Activated CD8-positive, alpha-beta T cell treated with anti-CD3 and anti-CD28 coated beads for 36 hours (primary cell): ENCODE results near the gene HLA-DOA. TPM values are rescaled to one million over a fixed set of nuclear protein-coding genes. Genes with fewer than 3 reads are reported as not detected.

ENCODE experiments used
- ATAC-seq: fragments of 200-7000 bp; cut with Tn5 transposase; one replicate; pipeline ENCODE4 v1.10.0; 2021; ENCODE audit warnings: mild to moderate bottlenecking, moderate library complexity
- CTCF ChIA-PET: fragments of 350-600 bp; sonication (Branson Sonifier 250); formaldehyde crosslinking; loops from one replicate; lab custom pipeline; 2021; ENCODE audit warnings: antibody characterized with exemption; lab: Charles Lee
- POLR2A ChIA-PET: fragments of 350-600 bp; sonication (Branson Sonifier 250); formaldehyde crosslinking; loops from one replicate; lab custom pipeline; 2021; ENCODE audit warnings: antibody characterized with exemption; lab: Charles Lee
- DNase-seq: peaks from one replicate; pipeline ENCODE4 v3.0.0-alpha.2; 2020
- H3K27ac Mint-ChIP-seq: one replicate; pipeline ENCODE4 v1.8.0; 2021; ENCODE audit warnings: mild to moderate bottlenecking, mixed read lengths
- H3K27me3 Mint-ChIP-seq: one replicate; pipeline ENCODE4 v1.8.0; 2021; ENCODE audit warnings: mixed read lengths
- H3K36me3 Mint-ChIP-seq: one replicate; pipeline ENCODE4 v1.8.0; 2021; ENCODE audit warnings: low read depth, mixed read lengths
- H3K4me1 Mint-ChIP-seq: one replicate; pipeline ENCODE4 v1.8.0; 2021; ENCODE audit warnings: low read depth, mixed read lengths
- H3K4me3 Mint-ChIP-seq: one replicate; pipeline ENCODE4 v1.8.0; 2021; ENCODE audit warnings: mild to moderate bottlenecking, moderate library complexity, mixed read lengths
- H3K9me3 Mint-ChIP-seq: one replicate; pipeline ENCODE4 v1.8.0; 2021; ENCODE audit warnings: mixed read lengths
- CTCF ChIP-seq: fragments of 200-600 bp; IDR thresholded peaks from one replicate; pipeline ENCODE4 v1.8.0; 2022; ENCODE audit warnings: antibody characterized with exemption, mild to moderate bottlenecking
- intact Hi-C: fragments of 100-400 bp; cut with micrococcal nuclease; formaldehyde crosslinking; loops from one replicate; pipeline ENCODE4 v1.10.0; 2022
- total RNA-seq, 2 experiments: library from RNA; stranded (reverse); gene quantifications; one replicate each; pipeline ENCODE4 v1.2.3, GENCODE V29; 2021

The HLA-DOA gene
- total RNA-seq, 2 experiments from 2014 or later, result 6.4 to 8.1 TPM

- no peak for DNase-seq
- TF ChIP-seq CTCF, result no peak
- Mint-ChIP-seq H3K4me1 (peaks cover 29% of the 10 kb centered on the region), H3K27ac (no peak overlapping the region), H3K9me3 (no peaks in the 10 kb centered on the region), H3K4me3 (no peak overlapping the region), H3K36me3 (peaks cover 2% of the 10 kb centered on the region), H3K27me3 (peaks cover 4% of the 10 kb centered on the region)
- ChIA-PET POLR2A (no interaction called here), CTCF (interaction anchor here (0.9 to 1.3 kb wide), 2 partner anchors 20 to 91 kb away, joined by 3 read pairs; no protein-coding TSS in a partner anchor)
- no peak for ATAC-seq
- intact Hi-C loops, result loop anchor here (5.0 to 10.0 kb wide), 2 partner anchors 72 to 240 kb away; partner anchors contain the start of gene HLA-DPB1
Measured at GRCh38 chr6:33004940-33005339, 4.5 kb downstream of the HLA-DOA start.

- POLR2A ChIA-PET, result interaction anchor here (0.6 to 2.0 kb wide), 4 partner anchors 17 to 54 kb away, joined by 3 to 12 read pairs (median 4); no protein-coding TSS in a partner anchor
- no peaks in the 10 kb centered on the region for H3K36me3 Mint-ChIP-seq
- no peak for ATAC-seq
- H3K4me1 Mint-ChIP-seq, result peaks cover 7% of the 10 kb centered on the region
- peaks cover 9% of the 10 kb centered on the region for H3K27me3 Mint-ChIP-seq
- TF ChIP-seq CTCF, result no peak
- CTCF ChIA-PET, result interaction anchor here (1.1 to 5.5 kb wide), 5 partner anchors 13 to 125 kb away, joined by 4 to 31 read pairs (median 9); no protein-coding TSS in a partner anchor
- H3K4me3 Mint-ChIP-seq, result no peak overlapping the region
- no peak overlapping the region for H3K27ac Mint-ChIP-seq
- no peaks in the 10 kb centered on the region for H3K9me3 Mint-ChIP-seq
- intact Hi-C loops, result loop anchor here (5.0 to 10.0 kb wide), 2 partner anchors 76 to 243 kb away; partner anchors contain the start of gene HLA-DPB1
- DNase-seq, result no peak
Measured at GRCh38 chr6:33001685-33002084, 7.7 kb downstream of the HLA-DOA start.

- no peak overlapping the region for H3K4me3 Mint-ChIP-seq
- H3K9me3 Mint-ChIP-seq, result no peaks in the 10 kb centered on the region
- peak; percentile 70 for ATAC-seq
- DNase-seq, result peak; percentile 55
- H3K4me1 Mint-ChIP-seq, result peaks cover 6% of the 10 kb centered on the region
- no peaks in the 10 kb centered on the region for H3K36me3 Mint-ChIP-seq
- TF ChIP-seq CTCF, result peak; percentile 31
- POLR2A ChIA-PET, result interaction anchor here (0.8 to 2.0 kb wide), 4 partner anchors 28 to 250 kb away, joined by 3 to 12 read pairs (median 3); partner anchors contain the start of gene TAP1
- H3K27ac Mint-ChIP-seq, result no peak overlapping the region
- peaks cover 11% of the 10 kb centered on the region for H3K27me3 Mint-ChIP-seq
- intact Hi-C loops, result loop anchor here (5.0 to 10.0 kb wide), 2 partner anchors 77 to 245 kb away; partner anchors contain the start of gene HLA-DPB1
- CTCF ChIA-PET, result interaction anchor here (1.0 to 5.5 kb wide), 12 partner anchors 9 to 150 kb away, joined by 3 to 31 read pairs (median 6); partner anchors contain the start of genes HLA-DOA and HLA-DPA1
Measured at GRCh38 chr6:33000055-33000454, 9.3 kb downstream of the HLA-DOA start.

GRCh38 chr6:32995448-32995847, 13.9 kb downstream of the HLA-DOA start:
- POLR2A ChIA-PET, result no interaction called here
- TF ChIP-seq CTCF, result no peak
- Mint-ChIP-seq H3K4me3 (no peak overlapping the region), H3K4me1 (peaks cover 6% of the 10 kb centered on the region), H3K36me3 (no peaks in the 10 kb centered on the region), H3K27me3 (peaks cover 11% of the 10 kb centered on the region), H3K9me3 (no peaks in the 10 kb centered on the region), H3K27ac (no peak overlapping the region)
- no peak for DNase-seq
- CTCF ChIA-PET, result interaction anchor here (0.7 kb wide), 1 partner anchor 131 kb away, joined by 3 read pairs; no protein-coding TSS in a partner anchor
- ATAC-seq, result no peak
- intact Hi-C loops, result no loop called here

- CTCF ChIA-PET, result interaction anchor here (0.7 to 2.5 kb wide), 5 partner anchors 9 to 125 kb away, joined by 3 to 13 read pairs (median 4); no protein-coding TSS in a partner anchor
- no peaks in the 10 kb centered on the region for H3K36me3 Mint-ChIP-seq
- no peak overlapping the region for H3K4me3 Mint-ChIP-seq
- ATAC-seq, result no peak
- no peak for DNase-seq
- POLR2A ChIA-PET, result interaction anchor here (0.5 to 1.2 kb wide), 4 partner anchors 19 to 157 kb away, joined by 3 to 5 read pairs (median 4); no protein-coding TSS in a partner anchor
- H3K4me1 Mint-ChIP-seq, result peaks cover 5% of the 10 kb centered on the region
- no peak overlapping the region for H3K27ac Mint-ChIP-seq
- no peaks in the 10 kb centered on the region for H3K9me3 Mint-ChIP-seq
- H3K27me3 Mint-ChIP-seq, result peaks cover 6% of the 10 kb centered on the region
- intact Hi-C loops, result no loop called here
- TF ChIP-seq CTCF, result no peak
Measured at GRCh38 chr6:32993363-32993973, 15.9 kb downstream of the HLA-DOA start.
